GM21390 (cell line): Measurements from ENCODE around the gene TCF7L2.

Source experiments
- ATAC-seq: cut with Tn5 transposase; IDR thresholded peaks from one replicate; pipeline ENCODE4 v1.9.1; 2021; ENCODE audit not compliant: unreplicated experiment

Gene TCF7L2

DNA sequence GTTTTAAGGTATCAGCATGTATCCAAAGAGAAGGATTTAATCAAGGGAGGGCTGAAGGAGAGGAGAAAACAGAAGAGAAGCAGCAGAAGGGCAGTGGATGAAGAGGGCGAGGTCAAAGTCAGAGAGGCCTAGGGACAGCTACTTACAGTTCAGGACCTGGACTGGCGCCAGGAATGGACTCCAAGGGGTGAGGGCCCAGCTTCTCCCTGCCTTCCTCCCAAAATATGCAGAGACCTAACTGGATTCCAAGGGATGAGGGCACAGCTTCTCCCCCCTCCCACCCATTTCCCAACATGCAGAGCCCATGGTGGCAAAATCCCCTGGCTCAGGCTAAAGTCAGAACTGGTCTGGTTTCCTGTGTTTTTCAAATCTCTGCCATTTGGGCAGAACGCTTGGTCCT, 3.4 kb upstream of the TCF7L2 start:
- ATAC-seq: no peak

DNA sequence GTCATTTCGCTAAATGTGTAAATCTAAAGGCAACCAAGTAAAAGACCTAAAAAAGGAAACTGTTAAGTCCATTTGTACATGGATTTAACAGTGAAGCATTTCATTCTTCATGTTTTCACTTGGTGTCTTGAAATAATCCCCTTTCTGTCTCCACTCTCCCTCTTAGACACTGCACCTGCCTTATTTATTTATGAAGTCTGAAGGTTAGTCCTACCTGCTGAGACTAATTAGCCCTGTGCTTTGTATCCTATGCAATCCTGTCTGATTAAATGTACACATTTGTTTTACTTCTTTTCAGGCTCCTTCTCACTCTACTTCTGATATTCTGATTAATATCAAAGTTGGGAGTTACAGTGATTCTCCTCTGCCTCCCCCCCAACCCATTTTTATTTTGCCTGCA, 1.9 kb upstream of the TCF7L2 start:
- ATAC-seq: no peak

DNA sequence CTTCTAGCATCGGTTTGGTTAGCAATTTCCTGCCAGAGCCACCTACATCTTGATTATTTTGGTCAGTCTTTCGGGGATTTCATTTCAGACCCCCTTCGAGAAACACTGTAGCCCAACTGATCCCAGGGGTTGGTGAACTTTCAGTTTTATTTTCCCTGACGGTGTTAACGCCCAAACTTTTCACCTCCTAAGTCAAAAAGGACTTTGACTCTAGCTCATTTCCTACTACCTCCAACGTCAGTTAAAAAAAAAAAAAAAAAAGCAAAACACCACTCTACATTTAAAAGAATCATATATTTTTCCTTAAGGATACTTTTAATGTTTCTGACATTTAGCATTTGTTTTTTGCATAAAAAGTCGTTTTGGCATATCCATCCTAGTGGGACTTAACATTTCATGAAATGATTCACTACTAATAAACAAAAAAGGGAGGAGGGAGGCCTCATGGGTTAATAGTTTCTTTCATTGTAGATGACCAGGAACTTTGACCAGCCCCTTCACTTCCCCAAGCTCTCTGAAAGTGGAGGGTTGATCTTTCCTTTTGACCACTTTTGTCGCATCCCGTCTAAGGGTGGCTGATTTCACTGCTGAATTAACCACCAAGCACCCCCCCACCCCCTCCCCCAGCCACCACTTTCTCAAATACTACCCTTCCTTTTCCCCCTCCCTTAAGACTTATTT, 764 bp upstream of the TCF7L2 start:
- no peak for ATAC-seq

DNA sequence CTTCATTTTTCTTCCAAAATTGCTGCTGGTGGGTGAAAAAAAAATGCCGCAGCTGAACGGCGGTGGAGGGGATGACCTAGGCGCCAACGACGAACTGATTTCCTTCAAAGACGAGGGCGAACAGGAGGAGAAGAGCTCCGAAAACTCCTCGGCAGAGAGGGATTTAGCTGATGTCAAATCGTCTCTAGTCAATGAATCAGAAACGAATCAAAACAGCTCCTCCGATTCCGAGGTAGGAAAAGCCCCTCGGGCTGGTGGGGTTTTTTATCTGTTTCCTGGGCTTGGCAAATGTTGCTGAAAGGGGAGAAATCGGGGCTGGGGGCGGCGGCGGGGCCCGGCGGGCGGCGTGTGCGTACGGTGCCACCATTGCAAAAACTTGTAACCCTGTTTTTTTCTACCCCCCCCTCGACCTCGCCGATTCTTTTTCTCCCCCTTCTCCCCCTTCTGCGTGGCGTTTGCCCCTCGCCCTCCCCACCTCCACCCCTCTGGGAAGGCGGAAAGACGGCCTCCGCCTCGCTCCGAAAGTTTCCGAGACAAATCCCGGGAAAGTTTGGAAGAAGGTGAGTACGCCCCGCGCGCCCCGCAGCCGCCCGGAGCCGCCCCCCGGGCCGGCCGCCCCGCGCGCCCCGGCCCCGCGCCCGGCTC, 789 bp downstream of the TCF7L2 start:
- no peak for ATAC-seq

DNA sequence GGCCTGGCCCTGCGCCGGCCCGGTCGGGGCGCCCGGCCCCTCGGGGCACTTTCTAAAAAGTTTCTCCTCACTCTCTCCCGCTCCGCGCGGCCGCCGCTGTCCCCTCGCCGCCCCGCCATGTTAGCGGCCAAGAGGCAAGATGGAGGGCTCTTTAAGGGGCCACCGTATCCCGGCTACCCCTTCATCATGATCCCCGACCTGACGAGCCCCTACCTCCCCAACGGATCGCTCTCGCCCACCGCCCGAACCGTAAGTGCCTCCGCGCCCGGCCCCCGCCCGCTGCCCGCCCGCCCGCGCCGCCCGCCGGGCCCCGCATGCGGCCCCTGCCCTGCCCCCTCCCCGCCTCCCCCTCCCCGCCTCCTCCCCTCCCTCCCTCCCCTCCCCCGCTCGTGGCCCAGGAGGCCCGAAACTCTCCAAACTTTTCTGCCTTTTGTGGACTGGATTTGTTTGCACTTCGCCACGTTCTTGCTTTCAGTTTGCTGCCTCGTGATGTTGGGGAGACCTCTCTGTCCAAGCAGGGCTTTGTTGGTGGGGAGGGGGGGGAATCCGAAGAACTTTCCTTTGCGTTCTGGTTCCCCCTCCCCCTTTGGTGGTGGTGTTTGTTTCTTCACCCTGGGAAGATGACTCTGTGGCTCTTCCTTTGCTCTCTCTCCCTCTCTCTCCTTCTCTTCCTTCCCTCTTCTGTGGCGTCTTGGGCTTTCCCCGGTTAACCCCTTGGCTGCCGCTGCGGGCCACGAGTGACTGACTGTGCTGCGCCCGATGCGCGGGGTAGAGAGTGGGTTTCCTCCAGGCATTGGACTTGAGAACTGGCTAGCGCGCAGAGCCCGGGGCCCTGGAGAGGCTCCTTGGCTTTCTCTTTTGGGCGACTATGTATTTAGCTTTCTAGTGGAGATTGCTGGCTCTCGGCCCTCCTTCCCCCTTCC, 1.6 kb downstream of the TCF7L2 start:
- ATAC-seq: no peak

DNA sequence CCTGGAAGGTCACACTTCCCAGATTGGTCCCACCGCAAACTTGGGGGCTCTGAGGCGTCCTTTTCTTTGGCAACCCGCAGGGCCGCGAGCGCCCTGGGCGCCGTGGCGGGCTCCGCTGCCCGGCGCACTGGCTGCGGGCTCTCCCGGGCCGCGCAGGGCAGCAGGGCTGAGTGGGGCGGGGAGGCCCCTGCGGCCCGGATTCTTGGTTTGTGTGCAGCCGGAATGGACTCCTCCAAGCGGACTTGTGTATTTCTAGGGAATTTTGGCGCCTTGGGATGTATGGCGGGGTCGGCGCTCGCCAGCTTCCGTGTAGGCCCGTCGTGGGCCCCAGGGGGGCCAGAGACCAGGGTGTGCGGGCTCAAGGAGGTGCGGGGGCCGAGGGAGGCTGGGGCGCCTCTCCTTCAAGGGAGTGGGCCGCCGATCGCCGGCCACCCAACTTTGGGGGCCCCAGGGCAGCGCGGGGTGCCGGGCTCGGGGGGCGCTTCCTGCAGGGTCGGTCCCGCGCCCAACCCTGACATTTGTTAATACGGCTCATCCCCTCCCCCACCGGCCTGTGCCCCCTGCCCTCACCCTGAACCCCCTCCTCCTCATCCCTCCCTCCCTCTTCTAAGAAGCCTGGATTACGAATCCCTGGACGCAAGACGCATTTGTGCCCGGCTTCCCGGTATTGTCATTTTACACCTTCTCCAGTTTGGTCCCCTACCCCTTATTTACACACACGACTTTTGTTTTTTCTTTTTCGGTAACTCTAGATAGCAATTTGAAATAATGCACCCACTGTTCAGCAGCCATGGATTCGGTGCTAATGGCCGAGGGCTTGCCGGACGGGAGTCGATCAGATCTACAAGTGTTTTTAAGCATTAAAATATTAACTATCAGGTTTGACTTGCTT, 2.5 kb downstream of the TCF7L2 start:
- ATAC-seq: no peak

DNA sequence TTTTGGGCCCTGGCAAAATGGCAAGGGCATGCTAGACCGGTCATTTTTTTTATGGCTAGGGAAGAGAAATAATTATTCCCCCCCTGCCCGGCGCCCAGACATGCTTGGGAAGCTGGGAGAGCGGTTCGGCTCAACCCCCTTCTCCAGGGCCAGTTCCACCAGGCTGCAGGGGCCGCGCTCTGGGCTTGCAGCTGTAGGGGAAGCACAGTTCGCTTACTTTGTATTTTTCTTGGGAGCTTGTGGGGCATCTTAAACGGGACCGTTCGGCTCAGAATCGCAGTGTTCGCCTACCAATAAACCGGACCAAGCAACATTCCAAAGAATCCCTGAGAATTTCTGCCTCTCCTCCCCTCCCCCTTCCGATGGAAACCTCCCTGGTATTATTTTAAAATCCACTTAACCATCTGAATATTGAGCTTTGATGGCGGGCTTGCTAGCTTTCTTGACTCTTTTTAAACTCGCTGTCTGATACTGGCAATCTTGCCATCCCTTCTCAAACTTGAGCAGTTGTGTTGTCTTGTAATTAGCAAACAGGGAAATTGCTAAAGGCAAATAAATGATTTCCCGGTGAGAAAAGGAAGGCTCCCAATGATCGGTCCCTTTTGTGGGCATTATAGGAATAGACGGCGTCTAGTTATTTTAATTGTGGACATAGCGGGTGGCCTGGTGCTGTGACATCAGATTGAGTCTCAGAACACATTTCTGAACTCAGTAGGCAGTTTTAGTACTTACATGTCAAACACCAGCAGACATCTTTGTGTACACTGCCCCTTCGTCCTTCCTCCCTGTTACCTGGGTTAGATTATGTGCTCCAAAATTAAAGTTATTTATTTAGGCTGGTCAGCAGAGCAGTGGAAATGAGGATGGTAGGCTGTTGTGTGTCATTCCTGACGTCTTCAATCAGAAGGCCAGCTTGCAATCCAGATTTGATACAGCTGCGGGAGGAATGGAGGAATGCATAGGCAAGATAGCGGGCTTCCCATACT, 3.4 kb downstream of the TCF7L2 start:
- no peak for ATAC-seq

DNA sequence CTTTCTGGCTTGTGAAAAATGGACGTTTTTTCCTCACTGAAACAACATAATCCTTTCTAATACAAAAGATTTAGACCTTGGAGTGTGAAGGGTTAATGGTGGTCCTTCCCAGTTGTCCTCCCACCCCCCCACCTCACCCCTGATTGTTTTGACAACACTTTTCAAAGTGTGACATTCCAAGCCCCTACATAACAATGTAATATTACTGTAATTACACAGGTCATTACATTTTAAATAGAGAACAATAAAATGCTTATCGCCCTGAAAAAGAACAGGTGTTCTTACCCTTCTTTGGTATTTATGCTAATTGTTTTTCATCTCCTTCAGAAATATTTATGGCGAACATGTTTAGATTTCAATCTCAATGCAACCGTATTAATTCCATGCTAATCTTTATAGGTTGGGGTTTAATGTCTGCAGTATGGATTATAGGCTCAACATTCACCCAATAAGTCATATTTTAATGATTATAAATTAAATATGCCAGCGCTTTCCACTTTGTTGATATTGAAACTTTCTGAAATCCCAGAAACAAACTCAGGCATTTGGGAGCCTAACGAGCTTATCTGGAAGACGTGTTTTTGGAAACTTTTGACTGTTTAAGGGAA, 5.0 kb downstream of the TCF7L2 start:
- no peak for ATAC-seq

DNA sequence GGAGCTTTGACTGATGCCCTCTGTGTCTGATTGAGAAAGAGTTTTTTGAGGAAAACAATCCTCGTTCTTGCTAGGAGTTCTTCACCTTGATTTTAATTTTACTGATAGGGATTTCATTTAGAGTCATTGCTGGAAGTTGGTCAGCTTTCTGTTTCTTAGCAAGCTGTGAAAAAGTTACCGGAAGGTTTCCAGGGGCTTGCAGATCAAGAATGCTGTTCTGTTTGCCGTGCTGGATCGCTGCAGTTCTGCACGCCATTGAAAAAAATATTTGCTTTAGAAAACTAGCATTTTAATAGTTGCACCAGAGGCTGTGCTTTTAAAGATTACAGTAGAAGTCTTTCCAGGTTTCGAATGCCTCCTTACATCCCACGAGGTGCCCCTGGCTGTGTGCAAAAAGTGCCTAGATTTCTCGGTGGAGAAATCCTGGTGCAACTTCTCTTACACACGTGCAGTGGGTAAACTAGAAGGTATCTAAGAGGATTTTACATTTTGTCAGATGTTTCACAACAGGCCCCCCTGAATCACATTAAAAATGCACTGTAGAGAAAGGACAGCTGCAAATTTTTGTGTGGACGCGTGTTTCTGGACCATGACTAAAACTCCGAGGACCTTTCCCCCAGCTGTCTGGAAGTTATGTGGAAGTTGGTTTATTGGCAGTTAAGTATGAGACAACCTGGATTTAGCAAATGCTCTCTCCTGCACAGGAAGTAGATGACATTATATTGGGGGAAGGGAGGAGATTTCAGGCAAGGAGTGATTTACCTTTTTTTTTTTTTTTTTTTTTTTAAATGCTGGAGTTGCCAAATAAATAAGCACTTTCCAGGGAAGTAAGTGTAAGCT, 5.8 kb downstream of the TCF7L2 start:
- ATAC-seq: no peak

DNA sequence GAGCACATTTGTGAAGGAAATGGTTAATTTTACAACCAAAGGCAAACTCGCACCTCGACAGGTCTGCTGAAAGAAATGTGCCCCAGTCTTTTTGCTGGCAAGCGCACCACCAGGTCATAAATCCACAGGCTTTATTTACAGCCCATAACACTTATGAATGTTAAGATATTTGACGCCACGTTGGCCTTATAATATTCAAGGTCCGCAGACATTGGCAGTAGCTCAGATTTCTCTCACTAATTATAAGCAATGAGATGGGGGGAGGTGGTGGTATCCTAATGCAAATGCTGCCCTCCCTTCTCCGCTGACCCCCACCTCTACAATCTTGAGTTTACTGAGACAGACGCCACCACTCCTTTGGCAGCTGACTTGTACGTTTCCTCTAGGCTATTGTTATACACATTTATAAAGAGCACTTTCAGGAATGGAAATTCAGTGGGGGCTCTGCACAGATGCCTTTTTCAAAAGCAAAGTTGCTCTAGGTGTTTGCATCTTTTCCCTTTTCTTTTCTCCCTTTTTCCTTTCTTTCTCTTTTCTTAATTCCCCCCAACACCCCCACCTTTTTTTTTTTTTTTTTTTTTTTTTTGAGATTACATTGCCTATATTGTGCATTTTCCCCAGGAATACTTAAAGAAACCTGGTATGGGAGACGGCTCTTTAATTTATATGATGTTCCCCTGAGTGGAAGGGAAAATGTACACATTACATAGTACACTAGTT, 6.7 kb downstream of the TCF7L2 start:
- no peak for ATAC-seq

DNA sequence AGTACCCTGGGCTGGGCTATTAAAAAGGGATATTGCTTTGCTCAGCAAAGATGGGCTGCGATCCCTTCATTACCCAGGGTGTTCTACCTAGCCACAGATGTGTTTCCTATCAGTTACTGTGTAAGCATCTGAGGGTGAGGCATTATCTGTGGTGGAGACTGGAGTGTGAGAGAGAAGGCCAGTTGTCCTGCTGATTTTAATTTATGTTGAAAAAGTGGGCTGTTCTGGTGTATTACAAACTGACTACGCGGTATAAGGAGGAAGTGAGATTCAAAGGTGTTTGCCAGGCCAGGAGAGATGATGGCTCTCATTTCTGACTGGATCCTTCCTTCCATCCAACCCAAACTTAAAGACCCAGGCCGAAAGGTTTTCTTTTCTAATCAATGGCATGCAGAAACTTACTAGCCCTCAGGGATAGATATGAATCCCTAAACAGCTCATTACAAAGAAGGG, 7.6 kb downstream of the TCF7L2 start:
- ATAC-seq: no peak

DNA sequence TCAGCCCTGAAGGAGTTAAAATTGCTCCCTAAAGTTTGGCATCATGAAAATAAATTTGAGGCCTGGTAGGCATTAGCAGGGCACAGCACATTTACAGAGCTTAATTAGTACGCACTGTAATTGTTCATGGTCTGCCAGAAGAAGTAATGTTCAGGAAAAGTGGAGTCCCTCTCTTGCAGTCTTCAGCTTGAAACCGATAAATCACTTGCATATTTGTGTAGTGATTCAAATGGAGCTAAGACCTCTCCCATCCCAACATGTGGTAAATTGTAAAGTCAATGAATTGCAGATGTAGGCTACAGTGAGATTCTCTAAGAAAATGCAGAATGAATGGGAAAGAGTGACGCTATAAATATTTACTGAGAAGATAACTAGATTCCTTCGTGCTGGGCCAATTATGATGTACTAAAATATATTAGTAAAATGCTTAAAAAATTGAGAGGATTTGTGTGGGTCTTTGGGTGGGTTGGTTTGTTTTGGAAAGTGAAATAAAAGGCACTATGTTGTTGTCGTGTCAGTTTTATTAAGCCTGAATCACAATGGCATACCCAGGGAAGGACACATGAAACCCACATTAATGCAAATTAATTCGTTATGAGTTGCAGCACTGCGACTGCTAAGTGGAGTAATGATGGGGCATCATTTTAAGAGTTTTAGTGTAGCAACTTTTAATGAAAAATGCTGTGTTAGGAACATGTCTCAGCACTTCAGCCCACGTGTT, 8.4 kb downstream of the TCF7L2 start:
- ATAC-seq: no peak

DNA sequence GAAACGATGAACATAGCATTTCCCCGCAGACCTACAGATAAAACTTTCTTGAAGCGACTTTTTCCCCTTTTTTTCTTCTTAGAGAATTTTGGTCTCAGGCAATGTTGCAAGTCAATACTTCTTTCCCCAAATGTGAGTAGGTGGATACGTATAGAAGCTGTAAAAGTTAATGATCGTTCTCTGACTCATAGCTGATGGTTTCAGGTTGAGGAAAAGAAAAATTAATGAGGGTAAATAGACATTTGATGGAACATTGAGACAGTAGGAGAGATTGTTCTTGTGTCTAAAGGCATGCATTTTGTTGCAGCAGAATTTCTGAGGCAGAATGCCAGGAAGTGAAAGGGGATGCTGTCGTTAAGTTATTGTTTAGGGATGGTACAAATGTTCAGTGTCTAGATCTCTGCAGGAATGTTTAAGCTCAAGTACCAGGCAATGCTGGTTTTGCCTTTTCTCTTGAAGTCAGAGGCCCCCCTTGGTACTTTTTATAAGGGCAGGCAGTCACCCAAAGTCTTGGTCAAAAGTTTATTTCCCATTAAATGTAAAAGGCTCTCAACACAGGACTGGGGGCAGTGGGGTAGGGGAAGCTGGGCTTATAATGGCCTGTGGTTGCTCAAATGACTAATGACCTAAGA, 9.3 kb downstream of the TCF7L2 start:
- no peak for ATAC-seq

DNA sequence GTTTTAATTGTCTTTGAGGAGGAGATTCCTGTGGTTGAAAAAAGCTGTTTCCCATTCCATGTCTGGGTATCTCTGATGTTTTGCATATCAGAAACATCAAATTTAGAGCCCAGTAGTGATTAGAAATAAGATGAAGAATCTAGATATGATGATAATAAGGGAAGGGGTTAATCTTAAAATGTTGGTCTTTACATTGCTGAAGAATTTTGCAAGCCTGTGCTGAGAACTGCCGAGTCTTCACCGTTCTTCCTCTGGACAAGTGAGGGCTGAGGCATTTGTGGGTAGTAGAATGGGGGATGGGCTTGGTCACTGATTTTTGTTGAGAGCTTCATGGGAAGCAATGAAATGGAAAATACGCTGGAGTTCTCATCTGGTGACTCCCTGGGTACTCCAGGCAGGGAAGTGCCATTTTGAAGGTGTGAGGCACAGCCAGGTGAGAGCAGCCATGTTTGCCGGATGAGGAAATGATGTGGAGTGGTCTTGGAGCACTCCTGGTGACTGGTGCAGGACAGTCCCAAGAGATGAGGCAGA, 10.2 kb downstream of the TCF7L2 start:
- ATAC-seq: no peak

DNA sequence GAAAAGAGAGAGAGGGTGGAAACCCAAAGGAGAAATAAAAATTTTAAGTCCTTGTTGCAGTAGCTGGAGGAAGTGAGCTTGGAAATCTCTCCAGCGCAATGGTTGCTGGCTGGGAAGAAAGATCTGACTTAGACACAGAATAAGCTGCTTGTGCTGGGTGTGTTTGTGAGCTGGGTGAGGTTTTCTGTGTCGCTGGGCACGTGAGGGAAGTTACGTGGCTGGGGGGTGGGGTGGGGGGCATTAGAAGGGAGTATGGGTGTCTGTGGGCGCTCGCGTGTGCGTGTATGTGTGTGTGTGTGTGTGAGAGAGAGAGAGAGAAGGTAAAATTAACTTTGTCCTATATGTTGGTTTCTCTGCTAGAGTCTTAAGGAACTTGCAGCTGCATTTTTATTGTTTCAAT, 11.6 kb downstream of the TCF7L2 start:
- ATAC-seq: no peak

DNA sequence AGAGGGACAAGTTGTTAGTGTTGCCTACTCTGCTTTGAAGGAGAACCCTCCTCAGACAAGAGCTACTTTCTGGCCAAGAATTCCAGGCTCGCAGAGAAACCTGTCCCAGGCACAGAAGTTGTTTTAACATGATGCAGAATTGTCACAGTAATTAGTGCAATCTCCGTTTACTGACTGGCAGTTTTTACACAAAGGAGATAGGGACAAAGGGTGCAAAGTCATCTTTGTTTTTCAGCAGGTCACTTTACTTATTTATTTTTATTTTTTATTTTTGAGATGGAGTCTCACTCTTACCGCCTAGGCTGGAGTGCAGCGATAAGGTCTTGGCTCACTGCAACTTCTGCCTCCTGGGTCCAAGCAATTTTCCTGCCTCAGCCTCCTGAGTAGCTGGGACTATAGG, 12.3 kb downstream of the TCF7L2 start:
- no peak for ATAC-seq
